ENCODE results near the gene MRPL27.

GRCh38 chr17:50355701-50356341, 17.2 kb downstream of the MRPL27 start:
- TF ChIP-seq POLR2A (IDR thresholded peaks at IDR 0.05; ENCODE audit: low read depth) = no peak
- TF ChIP-seq, protein P1, sequence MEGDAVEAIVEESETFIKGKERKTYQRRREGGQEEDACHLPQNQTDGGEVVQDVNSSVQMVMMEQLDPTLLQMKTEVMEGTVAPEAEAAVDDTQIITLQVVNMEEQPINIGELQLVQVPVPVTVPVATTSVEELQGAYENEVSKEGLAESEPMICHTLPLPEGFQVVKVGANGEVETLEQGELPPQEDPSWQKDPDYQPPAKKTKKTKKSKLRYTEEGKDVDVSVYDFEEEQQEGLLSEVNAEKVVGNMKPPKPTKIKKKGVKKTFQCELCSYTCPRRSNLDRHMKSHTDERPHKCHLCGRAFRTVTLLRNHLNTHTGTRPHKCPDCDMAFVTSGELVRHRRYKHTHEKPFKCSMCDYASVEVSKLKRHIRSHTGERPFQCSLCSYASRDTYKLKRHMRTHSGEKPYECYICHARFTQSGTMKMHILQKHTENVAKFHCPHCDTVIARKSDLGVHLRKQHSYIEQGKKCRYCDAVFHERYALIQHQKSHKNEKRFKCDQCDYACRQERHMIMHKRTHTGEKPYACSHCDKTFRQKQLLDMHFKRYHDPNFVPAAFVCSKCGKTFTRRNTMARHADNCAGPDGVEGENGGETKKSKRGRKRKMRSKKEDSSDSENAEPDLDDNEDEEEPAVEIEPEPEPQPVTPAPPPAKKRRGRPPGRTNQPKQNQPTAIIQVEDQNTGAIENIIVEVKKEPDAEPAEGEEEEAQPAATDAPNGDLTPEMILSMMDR (IDR thresholded peaks at IDR 0.05) = no peak
- TF ChIP-seq POLR2AphosphoS5 (IDR thresholded peaks at IDR 0.05) = no peak

All from esophagus muscularis mucosa (tissue), 3 donors.